Omental fat pad (tissue), 4 donors: Measurements from ENCODE around the gene PXT1. TPM values are rescaled to one million over a fixed set of nuclear protein-coding genes. Genes with fewer than 3 reads are reported as not detected.

Source experiments
- ATAC-seq: fragments of 150-250 bp; one replicate; pipeline ENCODE4 v1.9.1; 2016; ENCODE audit warnings: mild to moderate bottlenecking, moderate library complexity; ENCODE audit not compliant: low FRiP score
- DNase-seq: peaks from one replicate; pipeline ENCODE4 v3.0.0-alpha.2; 2019; ENCODE audit warnings: low spot score
- CTCF ChIP-seq, 3 donors: fragments of 450-650 bp; IDR thresholded peaks; one replicate each; pipeline ENCODE4 v1.5.1; 2016 to 2017; ENCODE audit warnings: antibody characterized with exemption in 3 of 3, mild to moderate bottlenecking in 3 of 3, moderate library complexity in 2 of 3
- total RNA-seq, 4 donors: library from RNA; depleted of rRNA; stranded (reverse); fragments of >200 nt; gene quantifications; one replicate each; pipeline ENCODE4 v1.1.0, GENCODE V29; 2016

PXT1 gene, protein sequence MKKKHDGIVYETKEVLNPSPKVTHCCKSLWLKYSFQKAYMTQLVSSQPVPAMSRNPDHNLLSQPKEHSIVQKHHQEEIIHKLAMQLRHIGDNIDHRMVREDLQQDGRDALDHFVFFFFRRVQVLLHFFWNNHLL
- not detected for total RNA-seq

GRCh38 chr6:36442671-36443470 is at the start of gene PXT1, which contains the start of gene KCTD20:
TSS of gene PXT1 (minus strand) at chr6:36442854. CDS start at chr6:36426082, 16,772 bp downstream.
TSS of gene KCTD20 (plus strand) at chr6:36443000. CDS start at chr6:36470098, 27,098 bp downstream.
- DNase-seq (peak; percentile 55), ATAC-seq (peak; percentile 81)
- TF ChIP-seq CTCF (IDR thresholded peaks at IDR 0.05): no peak

DNA sequence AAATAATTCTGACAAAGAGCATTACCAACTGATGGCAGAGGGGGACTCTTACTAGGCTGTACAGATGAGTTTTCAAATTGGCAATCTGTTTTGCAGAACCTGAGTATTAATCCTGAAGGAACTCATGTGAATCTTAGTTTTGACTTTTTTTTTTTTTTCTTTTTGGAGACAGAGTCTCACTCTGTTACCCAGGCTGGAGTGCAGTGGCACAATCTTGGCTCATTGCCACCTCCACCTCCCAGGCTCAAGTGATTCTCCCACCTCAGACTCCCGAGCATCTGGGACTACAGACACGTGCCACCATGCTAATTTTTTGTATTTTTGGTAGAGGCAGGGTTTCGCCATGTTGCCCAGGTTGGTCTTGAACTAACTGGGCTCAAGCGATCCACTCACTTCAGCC is 49.4 kb upstream of the PXT1 start:
- no peak for DNase-seq
- no peak for TF ChIP-seq CTCF (IDR thresholded peaks at IDR 0.05)
- ATAC-seq: no peak

- no peak for TF ChIP-seq CTCF (IDR thresholded peaks at IDR 0.05)
- no peak for ATAC-seq
- DNase-seq: no peak
Measured at GRCh38 chr6:36491378-36491965, 48.8 kb upstream of the PXT1 start.

- no peak for TF ChIP-seq CTCF (IDR thresholded peaks at IDR 0.05)
- no peak for ATAC-seq
Measured at GRCh38 chr6:36489426-36489825, 46.8 kb upstream of the PXT1 start.

GRCh38 chr6:36488221-36488620 is 45.6 kb upstream of the PXT1 start:
- ATAC-seq (no peak), DNase-seq (no peak)
- TF ChIP-seq CTCF (IDR thresholded peaks at IDR 0.05): no peak

More at GRCh38 chr6:36489426-36489825, 46.8 kb upstream of the PXT1 start:
- no peak for DNase-seq

GRCh38 chr6:36487698-36488097 is 45.0 kb upstream of the PXT1 start:
- no peak for DNase-seq
- ATAC-seq: no peak
- TF ChIP-seq CTCF (IDR thresholded peaks at IDR 0.05): no peak
